Kidney (tissue), 14 donors: ENCODE data around the gene STMP1. TPM values are rescaled to one million over a fixed set of nuclear protein-coding genes. Genes with fewer than 3 reads are reported as not detected.

Experiments
- DNase-seq, 5 donors: peaks; one replicate each; pipeline ENCODE4 v3.0.0-alpha.2; 2013 to 2020
- FAIRE-seq: peaks from 2 replicates; lab custom pipeline; 2012; peaks lifted over from hg19 to GRCh38; lab: Jason Lieb, UNC
- H3K27ac ChIP-seq, 2 donors: one replicate each; pipeline ENCODE4 v1.7.0; 2013; ENCODE audit warnings: low read depth in 2 of 2, low read length in 2 of 2, inconsistent platforms in 1 of 2
- H3K27me3 ChIP-seq: one replicate; pipeline ENCODE4 v1.7.1; 2013; ENCODE audit warnings: low read length, inconsistent platforms; ENCODE audit not compliant: control insufficient read depth, insufficient read depth
- H3K36me3 ChIP-seq, 3 donors: one replicate each; pipeline versions ENCODE4 v1.7.0 to v1.7.1; 2013; ENCODE audit warnings: low read length in 3 of 3, control low read depth in 1 of 3, inconsistent platforms in 1 of 3; ENCODE audit not compliant: insufficient read depth in 3 of 3, control insufficient read depth in 2 of 3
- H3K4me1 ChIP-seq, 3 donors: one replicate each; pipeline versions ENCODE4 v1.7.0 to v1.7.1; 2013; ENCODE audit warnings: low read length in 3 of 3, inconsistent platforms in 1 of 3, low read depth in 1 of 3; ENCODE audit not compliant: control insufficient read depth in 2 of 3, insufficient read depth in 2 of 3
- H3K4me3 ChIP-seq, 3 donors: one replicate each; pipeline versions ENCODE4 v1.7.0 to v1.8.1; 2013; ENCODE audit warnings: low read length in 3 of 3, control low read depth in 1 of 3, inconsistent platforms in 1 of 3
- H3K9ac ChIP-seq, 3 donors: one replicate each; pipeline versions ENCODE4 v1.7.0 to v1.7.1; 2013; ENCODE audit warnings: low read length in 3 of 3, control low read depth in 1 of 3, inconsistent platforms in 1 of 3
- H3K9me3 ChIP-seq, 3 donors: one replicate each; pipeline versions ENCODE4 v1.7.0 to v1.7.1; 2013; ENCODE audit warnings: low read length in 3 of 3, control low read depth in 1 of 3, inconsistent platforms in 1 of 3; ENCODE audit not compliant: control insufficient read depth in 2 of 3, insufficient read depth in 1 of 3
- intact Hi-C: fragments of 100-400 bp; cut with DNase I; formaldehyde crosslinking; loops from one replicate; pipeline ENCODE4 v1.11.1; 2022
- polyA plus RNA-seq: library from polyadenylated mRNA; stranded (reverse); fragments of 350-450 nt; fragmentation: Illumina TruSeq; extraction: RNeasy Lipid Tissue Mini Kit (QIAGEN cat#74804); gene quantifications from one replicate; pipeline ENCODE4 v1.2.3, GENCODE V29; 2014; ENCODE audit warnings: low read depth, low replicate concordance; ENCODE audit not compliant: insufficient read depth
- total RNA-seq: library from RNA; stranded (reverse); fragmentation: NEBNext Ultra II Directional; extraction: Animal tissue kit (Norgen Biotek cat#: 25700); gene quantifications from one replicate; pipeline ENCODE4 v1.2.1, GENCODE V29; 2021
- TF ChIP-seq, protein P1 (sequence below): IDR thresholded peaks from 3 replicates; pipeline ENCODE4 v1.5.1; 2012; ENCODE audit warnings: mild to moderate bottlenecking, moderate library complexity, borderline replicate concordance; ENCODE audit not compliant: insufficient read depth; ENCODE audit errors: extremely low read depth
- donor health status: control.
- donor health status: control.
- donor health status: control.
- donor health status: control.
- donor health status: control.
- donor health status: DM: yes; HTN: yes; CAD: no.
- donor health status: Normal renal cell carcinoma (clear cell type).

The STMP1 gene
- total and polyA plus RNA-seq, 2 donors from 2014 or later, result 35.8 to 40.8 TPM

DNA sequence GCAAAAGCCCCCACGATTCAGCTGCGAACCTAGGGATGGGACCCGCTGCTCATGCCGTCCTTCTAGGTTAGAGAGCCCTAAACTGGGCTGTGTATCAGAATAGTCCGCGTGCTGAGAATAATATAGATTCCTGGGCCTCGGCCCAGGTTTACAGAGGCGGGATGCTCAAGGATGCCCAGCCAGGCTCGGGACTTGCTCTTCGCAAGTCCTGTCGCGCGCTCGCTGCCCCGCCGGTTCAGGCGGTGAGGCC lies 266 bp upstream of the STMP1 start:
- Histone ChIP-seq H3K4me1 (peaks cover 0 to 10% (median 7%) of the 10 kb centered on the region in 3 donors), H3K36me3 (no peaks in the 10 kb centered on the region), H3K27ac (peak overlapping the region; percentile 86 to 91), H3K9me3 (no peaks in the 10 kb centered on the region), H3K9ac (peak overlapping the region; percentile 16 to 80 (median 56)), H3K27me3 (no peaks in the 10 kb centered on the region), H3K4me3 (peak overlapping the region; percentile 53 to 82 (median 62))
- TF ChIP-seq, protein P1, sequence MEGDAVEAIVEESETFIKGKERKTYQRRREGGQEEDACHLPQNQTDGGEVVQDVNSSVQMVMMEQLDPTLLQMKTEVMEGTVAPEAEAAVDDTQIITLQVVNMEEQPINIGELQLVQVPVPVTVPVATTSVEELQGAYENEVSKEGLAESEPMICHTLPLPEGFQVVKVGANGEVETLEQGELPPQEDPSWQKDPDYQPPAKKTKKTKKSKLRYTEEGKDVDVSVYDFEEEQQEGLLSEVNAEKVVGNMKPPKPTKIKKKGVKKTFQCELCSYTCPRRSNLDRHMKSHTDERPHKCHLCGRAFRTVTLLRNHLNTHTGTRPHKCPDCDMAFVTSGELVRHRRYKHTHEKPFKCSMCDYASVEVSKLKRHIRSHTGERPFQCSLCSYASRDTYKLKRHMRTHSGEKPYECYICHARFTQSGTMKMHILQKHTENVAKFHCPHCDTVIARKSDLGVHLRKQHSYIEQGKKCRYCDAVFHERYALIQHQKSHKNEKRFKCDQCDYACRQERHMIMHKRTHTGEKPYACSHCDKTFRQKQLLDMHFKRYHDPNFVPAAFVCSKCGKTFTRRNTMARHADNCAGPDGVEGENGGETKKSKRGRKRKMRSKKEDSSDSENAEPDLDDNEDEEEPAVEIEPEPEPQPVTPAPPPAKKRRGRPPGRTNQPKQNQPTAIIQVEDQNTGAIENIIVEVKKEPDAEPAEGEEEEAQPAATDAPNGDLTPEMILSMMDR, result no peak
- intact Hi-C loops, result no loop called here
- DNase-seq (no peak), FAIRE-seq (no peak)

DNA sequence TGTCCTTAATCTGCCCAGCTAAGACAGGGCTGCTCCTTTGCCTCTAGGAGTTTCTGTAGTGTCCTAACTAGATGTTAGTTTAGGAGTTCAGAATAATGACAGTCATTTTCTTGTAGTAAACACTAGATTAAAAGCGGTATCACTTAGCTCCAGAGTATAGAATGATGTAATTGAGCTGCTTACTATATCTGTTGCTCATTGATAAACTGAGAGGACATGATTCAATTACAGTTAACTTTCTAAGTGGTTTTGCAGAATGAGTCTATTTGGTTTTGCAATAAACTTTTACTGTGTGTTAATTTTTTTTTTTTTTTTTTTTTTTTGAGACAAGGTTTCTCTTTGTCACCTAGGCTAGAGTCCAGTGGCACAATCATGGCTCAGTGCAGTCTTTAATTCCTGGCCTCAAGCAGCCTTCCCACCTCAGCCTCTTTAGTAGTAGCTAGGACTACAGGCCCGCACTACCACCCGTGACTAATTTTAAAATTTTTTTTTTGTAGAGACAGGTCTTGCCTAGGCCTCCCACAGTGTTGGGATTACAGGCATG lies 1.8 kb downstream of the STMP1 start:
- no peaks in the 10 kb centered on the region for H3K27me3 ChIP-seq
- no peak for FAIRE-seq
- intact Hi-C loops, result no loop called here
- no peaks in the 10 kb centered on the region for H3K36me3 ChIP-seq
- no peak overlapping the region for H3K27ac ChIP-seq
- H3K9me3 ChIP-seq, result no peaks in the 10 kb centered on the region
- no peak overlapping the region for H3K9ac ChIP-seq
- peaks cover 0 to 10% (median 7%) of the 10 kb centered on the region in 3 donors for H3K4me1 ChIP-seq
- DNase-seq, result no peak
- H3K4me3 ChIP-seq, result no peak overlapping the region
- TF ChIP-seq, protein P1, result no peak

DNA sequence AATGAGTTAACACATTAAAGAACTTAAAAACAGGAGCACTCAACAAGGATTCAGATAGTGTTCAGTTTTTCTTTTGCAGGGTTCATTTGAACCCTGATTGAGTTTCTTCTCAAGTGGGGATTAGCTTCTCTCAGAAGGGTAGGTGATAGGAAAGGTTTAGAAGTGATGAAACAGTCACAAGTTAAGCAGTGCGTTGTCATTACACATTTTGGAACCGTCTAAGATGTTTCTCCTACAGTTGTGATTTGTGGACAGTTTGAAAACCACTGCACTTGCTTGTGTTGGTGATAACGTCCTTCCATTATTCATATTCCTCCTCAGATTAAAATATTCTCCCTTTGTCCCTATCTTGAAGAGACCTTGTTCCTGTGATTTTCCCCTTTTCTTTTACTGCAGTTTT lies 2.7 kb downstream of the STMP1 start:
- Histone ChIP-seq H3K9me3 (no peaks in the 10 kb centered on the region), H3K27ac (no peak overlapping the region), H3K27me3 (no peaks in the 10 kb centered on the region), H3K36me3 (no peaks in the 10 kb centered on the region), H3K4me1 (peaks cover 0 to 5% (median 5%) of the 10 kb centered on the region in 3 donors), H3K4me3 (no peak overlapping the region), H3K9ac (no peak overlapping the region)
- DNase-seq (no peak), FAIRE-seq (no peak)
- intact Hi-C loops, result no loop called here
- TF ChIP-seq, protein P1, result no peak

DNA sequence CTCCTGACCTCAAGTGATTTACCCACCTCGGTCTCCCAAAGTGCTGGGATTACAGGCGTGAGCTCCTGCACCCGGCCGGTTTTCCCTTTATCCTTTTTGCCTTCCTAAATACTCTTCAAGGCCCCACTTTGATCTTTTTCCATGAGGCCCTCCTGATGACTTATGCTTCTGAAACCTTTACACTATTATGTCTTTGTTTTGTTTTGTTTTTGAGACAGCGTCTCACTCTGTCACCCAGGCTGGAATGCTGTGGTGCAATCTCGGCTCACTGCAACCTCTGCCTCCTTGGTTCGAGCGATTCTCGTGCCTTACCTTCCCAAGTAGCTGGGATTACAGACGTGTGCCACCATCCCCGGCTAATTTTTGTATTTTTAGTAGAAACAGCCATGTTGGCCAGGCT lies 3.8 kb downstream of the STMP1 start:
- H3K27me3 ChIP-seq, result no peaks in the 10 kb centered on the region
- no peak for DNase-seq
- intact Hi-C loops, result no loop called here
- H3K4me3 ChIP-seq, result no peak overlapping the region
- TF ChIP-seq, protein P1, result no peak
- H3K9ac ChIP-seq, result no peak overlapping the region
- no peak for FAIRE-seq
- H3K4me1 ChIP-seq, result peaks cover 0 to 5% (median 5%) of the 10 kb centered on the region in 3 donors
- H3K36me3 ChIP-seq, result no peaks in the 10 kb centered on the region
- no peaks in the 10 kb centered on the region for H3K9me3 ChIP-seq
- no peak overlapping the region for H3K27ac ChIP-seq
